GM12878 (cell line): ENCODE data around the gene USP21. TPM values are rescaled to one million over a fixed set of nuclear protein-coding genes. Genes with fewer than 3 reads are reported as not detected.

ENCODE experiments used
- ATAC-seq: fragments of 200-7000 bp; cut with Tn5 transposase; 3 replicates; pipeline ENCODE4 v1.9.1; 2020; ENCODE audit warnings: mild to moderate bottlenecking, moderate library complexity
- BruUV-seq: library from RNA; stranded (reverse); fragments of 400-500 nt; replicated peaks from 2 replicates; lab custom pipeline; 2021; lab: Mats Ljungman, UMichigan
- CTCF ChIA-PET: fragments of 300-600 bp; sonication (Branson Sonifier 250); formaldehyde crosslinking; extraction: SDS; loops from one replicate; lab custom pipeline; 2021; ENCODE audit warnings: inconsistent platforms; lab: Yijun Ruan, JAX
- POLR2A ChIA-PET: fragments of 350-600 bp; formaldehyde crosslinking; extraction: SDS; loops from one replicate; lab custom pipeline; 2021; ENCODE audit warnings: inconsistent platforms; lab: Charles Lee
- RAD21 ChIA-PET: fragments of 300-600 bp; sonication (Branson Sonifier 250); formaldehyde crosslinking; loops from one replicate; lab custom pipeline; 2023; ENCODE audit warnings: antibody characterized with exemption; ENCODE audit not compliant: unreplicated experiment; lab: Charles Lee
- SMC1A ChIA-PET: fragments of 300-600 bp; sonication (Branson Sonifier 250); formaldehyde crosslinking; loops from one replicate; lab custom pipeline; 2023; ENCODE audit not compliant: unreplicated experiment, uncharacterized antibody; lab: Charles Lee
- DNase-seq: peaks from one replicate; pipeline ENCODE4 v3.0.0-alpha.2; 2011; ENCODE audit warnings: low read depth, low spot score
- FAIRE-seq: peaks from 3 replicates; lab custom pipeline; 2011; peaks lifted over from hg19 to GRCh38; lab: Jason Lieb, UNC
- H2AFZ ChIP-seq: 2 replicates; pipeline ENCODE4 v1.6.0; 2011; ENCODE audit warnings: low read depth, low read length, control low read depth; ENCODE audit not compliant: control insufficient read depth
- H3K27ac ChIP-seq: 2 replicates; pipeline ENCODE4 v1.5.1; 2011; ENCODE audit warnings: control low read depth; ENCODE audit not compliant: control insufficient read depth, insufficient read depth
- H3K27me3 ChIP-seq, 2 experiments: replicated peaks in 1 of 2; 2 replicates each; pipeline versions ENCODE4 v1.6.0 to v1.6.1; 2011; ENCODE audit warnings: low read length in 1 of 2; ENCODE audit not compliant: control insufficient read depth in 2 of 2, insufficient read depth in 2 of 2
- H3K36me3 ChIP-seq, 2 experiments: 2 replicates each; pipeline ENCODE4 v1.5.1; 2011; ENCODE audit warnings: low read length in 1 of 2; ENCODE audit not compliant: control insufficient read depth in 2 of 2, insufficient read depth in 2 of 2
- H3K4me1 ChIP-seq: 2 replicates; pipeline ENCODE4 v1.6.1; 2011; ENCODE audit warnings: mild to moderate bottlenecking, low read length, moderate library complexity, mixed read lengths; ENCODE audit not compliant: control insufficient read depth, insufficient read depth
- H3K4me2 ChIP-seq: 2 replicates; pipeline ENCODE4 v1.6.0; 2011; ENCODE audit warnings: control low read depth; ENCODE audit not compliant: control insufficient read depth, insufficient read depth
- H3K4me3 ChIP-seq: fragments of 200-600 bp; sonication (generic); 2 replicates; pipeline ENCODE4 v1.5.1; 2016
- H3K79me2 ChIP-seq: 2 replicates; pipeline ENCODE4 v1.6.0; 2011; ENCODE audit warnings: low read length; ENCODE audit not compliant: control insufficient read depth, insufficient read depth
- H3K9ac ChIP-seq: 2 replicates; pipeline ENCODE4 v1.8.0; 2011; ENCODE audit warnings: low read length, control low read depth, mixed read lengths; ENCODE audit not compliant: control insufficient read depth, insufficient read depth
- H3K9me3 ChIP-seq: replicated peaks from 3 replicates; pipeline ENCODE4 v1.5.1; 2011; ENCODE audit warnings: mild to moderate bottlenecking, low read length; ENCODE audit not compliant: control insufficient read depth, insufficient read depth
- H4K20me1 ChIP-seq: 2 replicates; pipeline ENCODE4 v1.6.0; 2011; ENCODE audit not compliant: control insufficient read depth, insufficient read depth
- FOXK2 ChIP-seq: fragments of 450-650 bp; IDR thresholded peaks from 2 replicates; pipeline ENCODE4 v1.6.1; 2017; ENCODE audit warnings: mild to moderate bottlenecking, moderate library complexity
- REST ChIP-seq: IDR thresholded peaks from 2 replicates; pipeline ENCODE4 v1.6.1; 2012; ENCODE audit warnings: mild to moderate bottlenecking, low read depth, low read length
- YBX1 ChIP-seq: fragments of 450-650 bp; IDR thresholded peaks from 2 replicates; pipeline ENCODE4 v1.6.1; 2016; ENCODE audit warnings: antibody characterized with exemption
- WGBS: methylation state at CpG from one replicate; pipeline ENCODE4 v1.1.6; 2016; ENCODE audit warnings: low lambda C conversion rate; ENCODE audit not compliant: insufficient replicate concordance, insufficient coverage; ENCODE audit errors: missing lambda C conversion rate; 5-methylcytosine and 5-hydroxymethylcytosine counted together
- in situ Hi-C: fragments of 300-500 bp; cut with MboI; formaldehyde crosslinking; loops from 9 replicates; pipeline ENCODE4 v1.14.3; 2018; ENCODE audit warnings: mixed read lengths
- intact Hi-C: fragments of 100-400 bp; cut with micrococcal nuclease; formaldehyde crosslinking; loops from one replicate; pipeline ENCODE4 v1.14.2; 2022; ENCODE audit not compliant: unreplicated experiment
- polyA plus RNA-seq, 11 experiments: library from polyadenylated mRNA; depleted of rRNA in 4 of 11; unstranded in 6 of 11; stranded (reverse) in 5 of 11; fragments of >200 nt; fragmentation: Nextera tagmentation in 4 of 11; fragmentation: Illumina TruSeq in 1 of 11; extraction: Ambion mirVana in 4 of 11; extraction: Trizol in 1 of 11; gene quantifications; 1 replicate in 1 of 11; 2 replicates in 10 of 11; pipeline versions ENCODE4 v1.2.1 to v1.2.3, GENCODE V29; 2011 to 2016; ENCODE audit warnings: inconsistent platforms in 2 of 11, missing spikeins in 2 of 11, low read depth in 1 of 11
- total RNA-seq, 4 experiments: library from RNA; depleted of rRNA in 3 of 4; stranded (reverse); fragments of >200 nt in 3 of 4; fragmentation: Illumina TruSeq in 1 of 4; extraction: Trizol in 1 of 4; gene quantifications; 2 replicates each; pipeline versions ENCODE4 v1.2.1 to v1.2.3, GENCODE V29; 2013 to 2021

USP21 gene
- total and polyA plus RNA-seq, 10 of the 15 experiments (the other 5 are each of a cell fraction or from before 2014, with no cell fraction given) = 3.2 to 28.6 (median 16.6) TPM

- no peak overlapping the region for H3K27ac ChIP-seq
- no peaks in the 10 kb centered on the region for H3K27me3 ChIP-seq
- TF ChIP-seq FOXK2 (no peak), REST (no peak), YBX1 (no peak)
- ChIA-PET POLR2A (interaction anchor here (0.7 to 2.0 kb wide), 8 partner anchors 19 to 469 kb away, joined by 3 to 16 read pairs (median 6); partner anchors contain the start of genes ARHGAP30, DEDD and TOMM40L), SMC1A (interaction anchor here (0.7 to 1.6 kb wide), 5 partner anchors 13 to 72 kb away, joined by 3 to 8 read pairs (median 5); partner anchors contain the start of genes DEDD, PPOX and TOMM40L), CTCF (interaction anchor here (0.6 to 4.6 kb wide), 4 partner anchors 12 to 85 kb away, joined by 3 to 38 read pairs (median 4); partner anchors contain the start of gene PPOX), RAD21 (interaction anchor here (1.3 to 1.6 kb wide), 3 partner anchors 13 to 107 kb away, joined by 4 to 6 read pairs (median 4); partner anchors contain the start of genes PPOX, TOMM40L and USF1)
- BruUV-seq = no TSS peak
- ATAC-seq (peak; percentile 28), DNase-seq (no peak), FAIRE-seq (no peak)
- H3K4me2 ChIP-seq = peak overlapping the region; percentile 36
- H3K4me1 ChIP-seq = peaks cover 7% of the 10 kb centered on the region; the same call in 1 of the 2 replicates
- no peaks in the 10 kb centered on the region for H4K20me1 ChIP-seq
- peaks cover 0 to 6% of the 10 kb centered on the region in 2 experiments for H3K36me3 ChIP-seq
- H3K9me3 ChIP-seq = no peaks in the 10 kb centered on the region
- 28% methylated on average over 7 of the region's 9 CpGs for WGBS
- H3K9ac ChIP-seq = peak overlapping the region; percentile 99
- in situ Hi-C loops (no loop called here), intact Hi-C loops (no loop called here)
- H3K4me3 ChIP-seq = peak overlapping the region; percentile 89; the same call in 1 of the 2 replicates
- H3K79me2 ChIP-seq = peaks cover 16% of the 10 kb centered on the region
- peak overlapping the region; percentile 99 for H2AFZ ChIP-seq
Measured at GRCh38 chr1:161153176-161153575, 6.1 kb upstream of the USP21 start.
